SH-SY5Y (cell line): Measurements from ENCODE around the gene PIK3R1.

Experiments
- GATA2 ChIP-seq: IDR thresholded peaks from 2 replicates; pipeline ENCODE4 v1.6.1; 2011; ENCODE audit warnings: mild to moderate bottlenecking, low read depth, low read length
- GATA3 ChIP-seq: IDR thresholded peaks from 2 replicates; pipeline ENCODE4 v1.6.1; 2011; ENCODE audit warnings: low read depth, mild to moderate bottlenecking, low read length, moderate library complexity

- TF ChIP-seq GATA2 (no peak), GATA3 (no peak)
Observed at GRCh38 chr5:68299575-68299974, 84.0 kb downstream of the PIK3R1 start.
